Measurements from ENCODE around the gene PRR5L.
"Not testable (repeated sequence)": the region's sequence is repeated elsewhere in the genome, so short reads cannot be mapped to it uniquely, and the experiment has no call there.

The PRR5L gene

DNA sequence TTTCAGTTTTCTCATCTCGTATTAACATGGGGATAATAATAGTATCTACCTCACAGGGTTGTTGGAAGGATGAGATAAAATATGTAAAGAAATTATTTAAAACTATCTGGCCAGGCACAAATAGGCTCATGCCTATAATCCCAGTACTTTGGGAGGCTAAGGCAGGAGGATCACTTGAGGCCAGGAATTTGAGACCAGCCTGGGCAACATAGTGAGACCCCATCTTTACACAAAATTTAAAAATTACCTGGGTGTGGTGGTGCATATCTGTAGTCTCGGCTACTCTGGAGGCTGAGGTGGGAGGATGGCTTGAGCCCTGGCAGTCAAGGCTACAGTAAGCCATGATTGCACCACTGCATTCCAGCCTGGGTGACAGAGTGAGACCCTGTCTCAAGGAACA lies 215.0 kb downstream of the PRR5L start:
- not testable (repeated sequence) for DNase-seq

DNA sequence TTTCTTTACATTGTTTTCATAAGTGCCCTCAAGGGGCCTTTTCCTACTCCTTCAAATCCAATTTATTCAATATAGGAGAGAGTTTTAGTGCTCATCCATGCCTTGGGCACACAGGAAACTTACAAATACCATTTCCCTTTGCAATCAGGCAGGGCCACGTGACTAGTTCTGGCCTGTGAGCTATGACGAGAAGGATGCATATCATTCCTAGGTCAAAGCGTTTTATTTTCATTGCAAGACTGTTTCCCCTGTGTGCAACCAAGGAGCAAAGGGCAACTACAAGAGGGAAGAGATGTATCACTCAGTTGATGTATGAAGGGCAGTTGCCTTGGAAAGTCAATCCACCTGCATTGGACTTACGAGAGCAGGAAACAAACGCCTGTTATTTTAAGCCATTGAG lies 215.9 kb downstream of the PRR5L start:
- no peak for DNase-seq

DNA sequence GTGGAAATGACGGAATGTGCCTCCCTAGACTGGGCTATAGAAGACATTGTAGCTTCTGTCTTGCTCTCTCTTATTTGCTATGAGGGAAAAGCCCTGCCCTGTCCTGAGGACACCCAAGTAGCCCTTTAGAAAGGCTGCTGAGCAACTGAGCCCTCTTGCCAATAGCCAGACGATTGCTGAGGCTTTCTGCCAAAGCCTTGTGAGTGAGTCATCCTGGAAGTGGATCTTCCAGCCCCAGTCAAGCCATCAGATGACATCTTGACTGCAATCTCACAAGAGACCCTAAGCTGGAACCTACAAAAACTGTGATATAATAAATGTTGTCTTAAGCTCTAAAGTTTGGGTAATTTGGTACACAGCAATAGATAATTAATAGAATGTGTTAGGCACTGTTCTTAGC lies 217.9 kb downstream of the PRR5L start:
- DNase-seq: no peak
